Stomach (tissue), 4 donors: ENCODE data around the gene RAB31.

ENCODE experiments used
- CTCF ChIP-seq, 7 experiments: fragments of 450-650 bp in 4 of 7; fragments of 200-600 bp in 3 of 7; sonication (generic) in 3 of 7; IDR thresholded peaks; one replicate each; pipeline ENCODE4 v1.5.1; 2016 to 2019; ENCODE audit warnings: antibody characterized with exemption in 7 of 7, control low read depth in 2 of 7, mild to moderate bottlenecking in 1 of 7
- EP300 ChIP-seq: sonication (generic); formaldehyde crosslinking; IDR thresholded peaks from one replicate; pipeline ENCODE4 v1.6.1; 2017; ENCODE audit warnings: antibody characterized with exemption
- POLR2A ChIP-seq, 4 donors: fragments of 450-650 bp; IDR thresholded peaks; one replicate each; pipeline ENCODE4 v1.6.1; 2016; ENCODE audit warnings: antibody characterized with exemption in 4 of 4, control low read depth in 2 of 4, mild to moderate bottlenecking in 1 of 4, moderate library complexity in 1 of 4
- POLR2AphosphoS5 ChIP-seq, 3 donors: sonication (generic); formaldehyde crosslinking; IDR thresholded peaks; one replicate each; pipeline ENCODE4 v1.6.1; 2016; ENCODE audit warnings: antibody characterized with exemption in 3 of 3

- TF ChIP-seq CTCF (IDR thresholded peaks at IDR 0.05) (no peak), POLR2A (IDR thresholded peaks at IDR 0.05) (no peak), EP300 (no peak), POLR2AphosphoS5 (IDR thresholded peaks at IDR 0.05) (no peak)
These were observed 33.9 kb downstream of the RAB31 start for GRCh38 chr18:9741793-9742523.
